PC-3 (cell line): ENCODE data around the gene NCEH1. TPM values are rescaled to one million over a fixed set of nuclear protein-coding genes. Genes with fewer than 3 reads are reported as not detected.

Experiments
- ATAC-seq: fragments of 200-7000 bp; cut with Tn5 transposase; 2 replicates; pipeline ENCODE4 v1.9.1; 2020; ENCODE audit warnings: mild to moderate bottlenecking, moderate library complexity
- BruUV-seq: library from RNA; stranded (reverse); fragments of 400-500 nt; replicated peaks from 2 replicates; lab custom pipeline; 2021; lab: Mats Ljungman, UMichigan
- CTCF ChIA-PET: fragments of 300-600 bp; sonication (Branson Sonifier 250); formaldehyde crosslinking; loops from one replicate; lab custom pipeline; 2022; ENCODE audit warnings: antibody characterized with exemption; lab: Charles Lee
- POLR2A ChIA-PET: fragments of 300-600 bp; sonication (Branson Sonifier 250); formaldehyde crosslinking; loops from one replicate; lab custom pipeline; 2022; ENCODE audit warnings: antibody characterized with exemption; ENCODE audit not compliant: unreplicated experiment; lab: Charles Lee
- DNase-seq: peaks from one replicate; pipeline ENCODE4 v3.0.0-alpha.2; 2015
- H2AFZ ChIP-seq: fragments of 300-600 bp; sonication (generic); 2 replicates; pipeline ENCODE4 v1.6.0; 2016; ENCODE audit warnings: antibody characterized with exemption, low read length
- H3F3A ChIP-seq: fragments of 300-600 bp; sonication (generic); one replicate; pipeline ENCODE4 v1.6.0; 2017; ENCODE audit warnings: antibody characterized with exemption, low read length, control low read depth, mild to moderate bottlenecking; ENCODE audit not compliant: unreplicated experiment
- H3K27ac ChIP-seq: fragments of 300-600 bp; sonication (generic); 2 replicates; pipeline ENCODE4 v1.5.1; 2016; ENCODE audit warnings: mild to moderate bottlenecking, low read length
- H3K27me3 ChIP-seq: fragments of 300-600 bp; sonication (generic); 2 replicates; pipeline ENCODE4 v1.6.1; 2016; ENCODE audit warnings: low read length, mixed read lengths
- H3K36me3 ChIP-seq: fragments of 300-600 bp; sonication (generic); 2 replicates; pipeline ENCODE4 v1.6.1; 2016; ENCODE audit warnings: low read depth, mixed run types, low read length, mixed read lengths
- H3K4me1 ChIP-seq: fragments of 300-600 bp; sonication (generic); 2 replicates; pipeline ENCODE4 v1.5.1; 2016; ENCODE audit warnings: low read length; ENCODE audit not compliant: insufficient read depth
- H3K4me2 ChIP-seq: fragments of 300-600 bp; sonication (generic); 2 replicates; pipeline ENCODE4 v1.6.0; 2016; ENCODE audit warnings: low read length
- H3K4me3 ChIP-seq: fragments of 300-600 bp; sonication (generic); 2 replicates; pipeline ENCODE4 v1.5.1; 2016; ENCODE audit warnings: mild to moderate bottlenecking, low read length, mixed read lengths
- H3K79me2 ChIP-seq: fragments of 300-600 bp; sonication (generic); 2 replicates; pipeline ENCODE4 v1.6.1; 2017; ENCODE audit warnings: low read length, mixed read lengths
- H3K9ac ChIP-seq: fragments of 300-600 bp; sonication (generic); 2 replicates; pipeline ENCODE4 v1.6.0; 2016; ENCODE audit warnings: mild to moderate bottlenecking, low read length
- H3K9me2 ChIP-seq: fragments of 300-600 bp; sonication (generic); replicated peaks from 2 replicates; pipeline ENCODE4 v1.6.1; 2016; ENCODE audit warnings: mixed run types, low read length, mixed read lengths
- H3K9me3 ChIP-seq: fragments of 300-600 bp; sonication (generic); 2 replicates; pipeline ENCODE4 v1.6.1; 2016; ENCODE audit warnings: low read length, mixed read lengths
- H4K20me1 ChIP-seq: fragments of 300-600 bp; sonication (generic); 2 replicates; pipeline ENCODE4 v1.6.1; 2016; ENCODE audit warnings: low read length, mixed read lengths
- EZH2 ChIP-seq: fragments of 300-600 bp; sonication (generic); IDR thresholded peaks from one replicate; pipeline ENCODE4 v1.6.1; 2017; ENCODE audit warnings: antibody characterized with exemption, mild to moderate bottlenecking, low read length; ENCODE audit not compliant: unreplicated experiment
- EZH2phosphoT487 ChIP-seq: fragments of 300-600 bp; sonication (generic); IDR thresholded peaks from 2 replicates; pipeline ENCODE4 v1.6.1; 2018; ENCODE audit warnings: mild to moderate bottlenecking, antibody characterized with exemption, low read length, borderline replicate concordance
- intact Hi-C: fragments of 100-400 bp; cut with micrococcal nuclease; formaldehyde crosslinking; loops from 2 replicates; pipeline ENCODE4 v1.9.0; 2023
- total RNA-seq: library from RNA; depleted of rRNA; stranded (reverse); fragments of >200 nt; gene quantifications from 2 replicates; pipeline ENCODE4 v1.2.3, GENCODE V29; 2014
- TF ChIP-seq, protein P1 (sequence below): fragments of 300-600 bp; sonication (generic); conservative IDR thresholded peaks from 2 replicates; pipeline ENCODE4 v1.5.1; 2017; ENCODE audit warnings: antibody characterized with exemption, low read depth, mild to moderate bottlenecking, low read length

NCEH1 gene
- total RNA-seq, 1 experiment from 2014 or later, result 28.2 TPM

GRCh38 chr3:172749230-172749965, 38.5 kb upstream of the NCEH1 start:
- H3K9me2 ChIP-seq, result no peaks in the 10 kb centered on the region
- peak overlapping the region; percentile 92 for H3K27ac ChIP-seq
- BruUV-seq, result TSS peak; percentile 37
- H4K20me1 ChIP-seq, result peaks cover 17% of the 10 kb centered on the region
- H3K27me3 ChIP-seq, result no peaks in the 10 kb centered on the region
- 0 out of 2 replicates have a peak overlapping the region, but pooled peaks have one; percentile 3 for H2AFZ ChIP-seq
- intact Hi-C loops, result loop anchor here (1.0 kb wide), 1 partner anchor 38 kb away; the partner anchor contains the start of gene NCEH1
- peaks cover 10% of the 10 kb centered on the region for H3F3A ChIP-seq
- CTCF ChIA-PET, result interaction anchor here (0.5 to 2.7 kb wide), 12 partner anchors 22 to 931 kb away, joined by 3 to 59 read pairs (median 5); partner anchors contain the start of gene NCEH1
- peaks cover 13% of the 10 kb centered on the region; the same call in 1 of the 2 replicates for H3K36me3 ChIP-seq
- DNase-seq (peak; percentile 98), ATAC-seq (peak; percentile 52)
- H3K4me3 ChIP-seq, result peak overlapping the region; percentile 66
- H3K4me1 ChIP-seq, result peaks cover 52% of the 10 kb centered on the region
- no peak for TF ChIP-seq EZH2
- TF ChIP-seq, protein P1, sequence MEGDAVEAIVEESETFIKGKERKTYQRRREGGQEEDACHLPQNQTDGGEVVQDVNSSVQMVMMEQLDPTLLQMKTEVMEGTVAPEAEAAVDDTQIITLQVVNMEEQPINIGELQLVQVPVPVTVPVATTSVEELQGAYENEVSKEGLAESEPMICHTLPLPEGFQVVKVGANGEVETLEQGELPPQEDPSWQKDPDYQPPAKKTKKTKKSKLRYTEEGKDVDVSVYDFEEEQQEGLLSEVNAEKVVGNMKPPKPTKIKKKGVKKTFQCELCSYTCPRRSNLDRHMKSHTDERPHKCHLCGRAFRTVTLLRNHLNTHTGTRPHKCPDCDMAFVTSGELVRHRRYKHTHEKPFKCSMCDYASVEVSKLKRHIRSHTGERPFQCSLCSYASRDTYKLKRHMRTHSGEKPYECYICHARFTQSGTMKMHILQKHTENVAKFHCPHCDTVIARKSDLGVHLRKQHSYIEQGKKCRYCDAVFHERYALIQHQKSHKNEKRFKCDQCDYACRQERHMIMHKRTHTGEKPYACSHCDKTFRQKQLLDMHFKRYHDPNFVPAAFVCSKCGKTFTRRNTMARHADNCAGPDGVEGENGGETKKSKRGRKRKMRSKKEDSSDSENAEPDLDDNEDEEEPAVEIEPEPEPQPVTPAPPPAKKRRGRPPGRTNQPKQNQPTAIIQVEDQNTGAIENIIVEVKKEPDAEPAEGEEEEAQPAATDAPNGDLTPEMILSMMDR, result no peak
- TF ChIP-seq EZH2phosphoT487, result no peak
- H3K4me2 ChIP-seq, result peak overlapping the region; percentile 76
- H3K9me3 ChIP-seq, result no peaks in the 10 kb centered on the region
- peaks cover 38% of the 10 kb centered on the region for H3K79me2 ChIP-seq
- POLR2A ChIA-PET, result interaction anchor here (0.6 to 3.7 kb wide), 19 partner anchors 9 to 1759 kb away, joined by 3 to 71 read pairs (median 7); partner anchors contain the start of genes NCEH1 and PLD1
- H3K9ac ChIP-seq, result peak overlapping the region; percentile 94

GRCh38 chr3:172746475-172746874, 35.6 kb upstream of the NCEH1 start:
- no TSS peak for BruUV-seq
- no peak overlapping the region for H3K4me3 ChIP-seq
- TF ChIP-seq, protein P1, result no peak
- TF ChIP-seq EZH2 (no peak), EZH2phosphoT487 (no peak)
- ATAC-seq (no peak), DNase-seq (peak; percentile 15)
- intact Hi-C loops, result no loop called here
- H3F3A ChIP-seq, result peaks cover 10% of the 10 kb centered on the region
- H3K36me3 ChIP-seq, result no peaks in the 10 kb centered on the region
- H3K9ac ChIP-seq, result no peak overlapping the region
- H3K9me2 ChIP-seq, result no peaks in the 10 kb centered on the region
- no peak overlapping the region for H3K4me2 ChIP-seq
- CTCF ChIA-PET, result no interaction called here
- POLR2A ChIA-PET, result no interaction called here
- no peaks in the 10 kb centered on the region for H3K9me3 ChIP-seq
- peaks cover 30% of the 10 kb centered on the region for H3K4me1 ChIP-seq
- peaks cover 8% of the 10 kb centered on the region for H3K79me2 ChIP-seq
- no peaks in the 10 kb centered on the region for H4K20me1 ChIP-seq
- no peak overlapping the region for H2AFZ ChIP-seq
- no peaks in the 10 kb centered on the region for H3K27me3 ChIP-seq
- no peak overlapping the region for H3K27ac ChIP-seq

DNA sequence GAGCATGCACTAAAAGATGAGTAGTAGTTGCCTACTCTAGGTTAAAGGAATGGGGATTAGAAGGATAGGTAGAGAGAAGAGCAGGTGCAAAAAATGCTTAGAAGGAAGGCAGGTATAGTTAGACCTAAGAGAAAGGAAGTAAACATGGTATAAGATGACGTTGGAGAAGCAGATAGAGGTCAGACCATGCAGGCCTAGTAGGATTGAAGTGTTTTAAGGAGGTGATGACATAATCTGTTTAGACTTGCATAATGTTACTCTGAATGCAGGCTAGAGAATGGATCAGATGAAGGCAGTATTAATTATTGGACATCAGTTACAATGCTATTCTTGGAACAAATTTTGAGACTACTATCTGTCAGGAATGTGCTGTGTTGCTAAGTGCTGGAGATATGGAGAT, 28.6 kb upstream of the NCEH1 start:
- Histone ChIP-seq H3K4me2 (no peak overlapping the region), H3F3A (no peaks in the 10 kb centered on the region), H4K20me1 (no peaks in the 10 kb centered on the region), H2AFZ (no peak overlapping the region), H3K4me3 (no peak overlapping the region), H3K36me3 (no peaks in the 10 kb centered on the region), H3K27ac (no peak overlapping the region), H3K9ac (no peak overlapping the region), H3K9me2 (no peaks in the 10 kb centered on the region), H3K4me1 (no peaks in the 10 kb centered on the region), H3K9me3 (no peaks in the 10 kb centered on the region), H3K27me3 (no peaks in the 10 kb centered on the region), H3K79me2 (no peaks in the 10 kb centered on the region)
- intact Hi-C loops, result no loop called here
- ATAC-seq (no peak), DNase-seq (no peak)
- no TSS peak for BruUV-seq
- ChIA-PET CTCF (no interaction called here), POLR2A (interaction anchor here (0.9 kb wide), 1 partner anchor 10 kb away, joined by 4 read pairs; no protein-coding TSS in a partner anchor)
- TF ChIP-seq, protein P1, result no peak
- TF ChIP-seq EZH2phosphoT487 (no peak), EZH2 (no peak)
